Thyroid gland (tissue), 4 donors: ENCODE results near the gene TIPIN.

Source experiments
- CTCF ChIP-seq, 6 experiments: fragments of 200-600 bp in 3 of 6; fragments of 450-650 bp in 3 of 6; sonication (generic) in 3 of 6; IDR thresholded peaks; one replicate each; pipeline ENCODE4 v1.5.1; 2016 to 2019; ENCODE audit warnings: antibody characterized with exemption in 6 of 6, mild to moderate bottlenecking in 2 of 6, inconsistent platforms in 1 of 6, moderate library complexity in 1 of 6
- POLR2A ChIP-seq, 2 donors: fragments of 450-650 bp; IDR thresholded peaks; one replicate each; pipeline ENCODE4 v1.6.1; 2017; ENCODE audit warnings: antibody characterized with exemption in 2 of 2, mild to moderate bottlenecking in 2 of 2, moderate library complexity in 1 of 2

- TF ChIP-seq CTCF (IDR thresholded peaks at IDR 0.05), result no peak
- no peak for TF ChIP-seq POLR2A (IDR thresholded peaks at IDR 0.05)
These were observed 467 bp downstream of the TIPIN start for GRCh38 chr15:66356077-66356358.
